ENCODE measurements around the gene TDRKH. TPM values are rescaled to one million over a fixed set of nuclear protein-coding genes. Genes with fewer than 3 reads are reported as not detected.

TDRKH gene
- total RNA-seq, 2 experiments from 2014 or later: 10.2 to 21.1 TPM

GRCh38 chr1:151760597-151761385 lies 29.5 kb downstream of the TDRKH start:
- Histone ChIP-seq H3K4me1 (ENCODE audit: insufficient read depth, low read length, poor library complexity, severe bottlenecking) (peaks cover 19% of the 10 kb centered on the region), H2AFZ (ENCODE audit: low read length) (no peak overlapping the region), H3K27ac (ENCODE audit: low read depth, low read length, poor library complexity, severe bottlenecking) (no peak overlapping the region), H4K20me1 (ENCODE audit: insufficient read depth, low read length) (no peaks in the 10 kb centered on the region), H3K4me3 (ENCODE audit: low read depth, low read length, poor library complexity, severe bottlenecking) (no peak overlapping the region), H3K9me2 (ENCODE audit: insufficient read depth, low read length) (no peaks in the 10 kb centered on the region), H3K4me2 (ENCODE audit: low read length) (no peak overlapping the region), H3K9me3 (ENCODE audit: low read length) (no peaks in the 10 kb centered on the region), H3K36me3 (ENCODE audit: insufficient read depth, low read length) (peaks cover 52% of the 10 kb centered on the region), H3K79me2 (ENCODE audit: insufficient read depth, low read depth, low read length) (peaks cover 23% of the 10 kb centered on the region)
- BruUV-seq (replicated peaks): no TSS peak
- intact Hi-C loops (cut with micrococcal nuclease; ENCODE audit: unreplicated experiment): no loop called here
- DNase-seq (ENCODE audit: low spot score): no peak
- TF ChIP-seq, protein P1, sequence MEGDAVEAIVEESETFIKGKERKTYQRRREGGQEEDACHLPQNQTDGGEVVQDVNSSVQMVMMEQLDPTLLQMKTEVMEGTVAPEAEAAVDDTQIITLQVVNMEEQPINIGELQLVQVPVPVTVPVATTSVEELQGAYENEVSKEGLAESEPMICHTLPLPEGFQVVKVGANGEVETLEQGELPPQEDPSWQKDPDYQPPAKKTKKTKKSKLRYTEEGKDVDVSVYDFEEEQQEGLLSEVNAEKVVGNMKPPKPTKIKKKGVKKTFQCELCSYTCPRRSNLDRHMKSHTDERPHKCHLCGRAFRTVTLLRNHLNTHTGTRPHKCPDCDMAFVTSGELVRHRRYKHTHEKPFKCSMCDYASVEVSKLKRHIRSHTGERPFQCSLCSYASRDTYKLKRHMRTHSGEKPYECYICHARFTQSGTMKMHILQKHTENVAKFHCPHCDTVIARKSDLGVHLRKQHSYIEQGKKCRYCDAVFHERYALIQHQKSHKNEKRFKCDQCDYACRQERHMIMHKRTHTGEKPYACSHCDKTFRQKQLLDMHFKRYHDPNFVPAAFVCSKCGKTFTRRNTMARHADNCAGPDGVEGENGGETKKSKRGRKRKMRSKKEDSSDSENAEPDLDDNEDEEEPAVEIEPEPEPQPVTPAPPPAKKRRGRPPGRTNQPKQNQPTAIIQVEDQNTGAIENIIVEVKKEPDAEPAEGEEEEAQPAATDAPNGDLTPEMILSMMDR (conservative IDR thresholded peaks at IDR 0.05; ENCODE audit: low read length): no peak
- no peak for TF ChIP-seq EZH2phosphoT487 (IDR thresholded peaks at IDR 0.05; ENCODE audit: borderline replicate concordance, low read depth, low read length)
- ChIA-PET CTCF (ENCODE audit: unreplicated experiment) (no interaction called here), POLR2A (interaction anchor here (0.6 kb wide), 2 partner anchors 18 to 289 kb away, joined by 3 to 6 read pairs; no protein-coding TSS in a partner anchor)

DNA sequence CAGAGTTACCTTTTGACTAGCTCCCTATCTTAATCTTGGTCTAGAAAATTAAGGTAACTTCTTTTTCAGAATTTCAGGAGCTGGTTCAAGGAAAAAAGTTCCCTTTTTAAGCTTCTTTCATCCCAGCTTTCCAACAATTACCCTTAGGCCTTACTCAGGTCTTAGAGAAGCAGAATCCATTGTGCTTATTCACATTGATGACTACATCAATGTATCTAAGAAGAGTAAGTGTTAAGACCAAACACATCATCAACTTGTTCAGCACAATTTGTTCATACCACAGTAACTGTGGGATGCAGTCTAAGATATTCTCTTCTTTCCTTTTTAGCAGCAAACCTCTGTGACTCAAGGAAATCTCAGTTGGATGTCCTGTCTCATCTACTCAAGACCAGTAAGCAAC lies 31.1 kb downstream of the TDRKH start:
- H2AFZ ChIP-seq (ENCODE audit: low read length): no peak overlapping the region
- no peaks in the 10 kb centered on the region for H3K9me2 ChIP-seq (ENCODE audit: insufficient read depth, low read length)
- no peak overlapping the region for H3K4me2 ChIP-seq (ENCODE audit: low read length)
- H3K9me3 ChIP-seq (ENCODE audit: low read length): no peaks in the 10 kb centered on the region
- H3K4me3 ChIP-seq (ENCODE audit: low read depth, low read length, poor library complexity, severe bottlenecking): no peak overlapping the region
- no peak for DNase-seq (ENCODE audit: low spot score)
- POLR2A ChIA-PET: interaction anchor here (0.6 kb wide), 1 partner anchor 197 kb away, joined by 3 read pairs; no protein-coding TSS in a partner anchor
- no peak overlapping the region for H3K27ac ChIP-seq (ENCODE audit: low read depth, low read length, poor library complexity, severe bottlenecking)
- peaks cover 12% of the 10 kb centered on the region for H3K4me1 ChIP-seq (ENCODE audit: insufficient read depth, low read length, poor library complexity, severe bottlenecking)
- peaks cover 20% of the 10 kb centered on the region for H3K79me2 ChIP-seq (ENCODE audit: insufficient read depth, low read depth, low read length)
- no peak for TF ChIP-seq EZH2phosphoT487 (IDR thresholded peaks at IDR 0.05; ENCODE audit: borderline replicate concordance, low read depth, low read length)
- TF ChIP-seq, protein P1 (conservative IDR thresholded peaks at IDR 0.05; ENCODE audit: low read length): no peak
- no TSS peak for BruUV-seq (replicated peaks)
- intact Hi-C loops (cut with micrococcal nuclease; ENCODE audit: unreplicated experiment): no loop called here
- H3K36me3 ChIP-seq (ENCODE audit: insufficient read depth, low read length): peaks cover 52% of the 10 kb centered on the region
- CTCF ChIA-PET (ENCODE audit: unreplicated experiment): no interaction called here
- H4K20me1 ChIP-seq (ENCODE audit: insufficient read depth, low read length): no peaks in the 10 kb centered on the region

GRCh38 chr1:151756291-151756690 lies 34.0 kb downstream of the TDRKH start:
- H3K36me3 ChIP-seq (ENCODE audit: insufficient read depth, low read length): peaks cover 42% of the 10 kb centered on the region
- no peak overlapping the region for H3K4me2 ChIP-seq (ENCODE audit: low read length)
- H4K20me1 ChIP-seq (ENCODE audit: insufficient read depth, low read length): no peaks in the 10 kb centered on the region
- no TSS peak for BruUV-seq (replicated peaks)
- no peak overlapping the region for H3K4me3 ChIP-seq (ENCODE audit: low read depth, low read length, poor library complexity, severe bottlenecking)
- intact Hi-C loops (cut with micrococcal nuclease; ENCODE audit: unreplicated experiment): no loop called here
- H3K4me1 ChIP-seq (ENCODE audit: insufficient read depth, low read length, poor library complexity, severe bottlenecking): no peaks in the 10 kb centered on the region
- H3K9me2 ChIP-seq (ENCODE audit: insufficient read depth, low read length): no peaks in the 10 kb centered on the region
- H2AFZ ChIP-seq (ENCODE audit: low read length): no peak overlapping the region
- no peak overlapping the region for H3K27ac ChIP-seq (ENCODE audit: low read depth, low read length, poor library complexity, severe bottlenecking)
- H3K9me3 ChIP-seq (ENCODE audit: low read length): no peaks in the 10 kb centered on the region
- no peaks in the 10 kb centered on the region for H3K79me2 ChIP-seq (ENCODE audit: insufficient read depth, low read depth, low read length)
- DNase-seq (ENCODE audit: low spot score): no peak
- TF ChIP-seq, protein P1 (conservative IDR thresholded peaks at IDR 0.05; ENCODE audit: low read length): no peak
- no peak for TF ChIP-seq EZH2phosphoT487 (IDR thresholded peaks at IDR 0.05; ENCODE audit: borderline replicate concordance, low read depth, low read length)
- POLR2A ChIA-PET: interaction anchor here (1.0 kb wide), 1 partner anchor 20 kb away, joined by 3 read pairs; no protein-coding TSS in a partner anchor
- CTCF ChIA-PET (ENCODE audit: unreplicated experiment): no interaction called here

All from OCI-LY7 (cell line).